NB4 (cell line): ENCODE results near the gene SLFNL1.

Source experiments
- DNase-seq: peaks from one replicate; pipeline ENCODE4 v3.0.0; 2010; ENCODE audit warnings: low read depth
- H3K4me3 ChIP-seq: one replicate; pipeline ENCODE4 v1.5.1; 2011; ENCODE audit warnings: mild to moderate bottlenecking, low read depth, low read length, moderate library complexity
- CTCF ChIP-seq: IDR thresholded peaks from one replicate; pipeline ENCODE4 v1.5.1; 2012; ENCODE audit warnings: low read depth, low read length
- MAX ChIP-seq: IDR thresholded peaks from 2 replicates; pipeline ENCODE4 v1.6.1; 2011; ENCODE audit warnings: low read depth, low read length
- MYC ChIP-seq: IDR thresholded peaks from 2 replicates; pipeline ENCODE4 v1.6.1; 2011; ENCODE audit warnings: low read depth, low read length
- POLR2A ChIP-seq: IDR thresholded peaks from 2 replicates; pipeline ENCODE4 v1.6.1; 2011; ENCODE audit warnings: mild to moderate bottlenecking; ENCODE audit not compliant: insufficient read length; ENCODE audit errors: extremely low read depth

The SLFNL1 gene

GRCh38 chr1:41013024-41013423 is 8.5 kb downstream of the SLFNL1 start:
- DNase-seq = no peak
- H3K4me3 ChIP-seq = no peak overlapping the region
- no peak for TF ChIP-seq CTCF
- TF ChIP-seq MYC = no peak
- no peak for TF ChIP-seq POLR2A
- TF ChIP-seq MAX = no peak

GRCh38 chr1:41010345-41010744 is 11.2 kb downstream of the SLFNL1 start:
- DNase-seq = no peak
- no peak overlapping the region for H3K4me3 ChIP-seq
- TF ChIP-seq POLR2A = no peak
- no peak for TF ChIP-seq MYC
- no peak for TF ChIP-seq MAX
- TF ChIP-seq CTCF = no peak

- DNase-seq = no peak
- TF ChIP-seq POLR2A (no peak), CTCF (no peak), MYC (no peak), MAX (no peak)
- H3K4me3 ChIP-seq = no peak overlapping the region
Measured at GRCh38 chr1:41009466-41009865, 12.1 kb downstream of the SLFNL1 start.

GRCh38 chr1:41006942-41007865 is 14.3 kb downstream of the SLFNL1 start:
- TF ChIP-seq CTCF (no peak), MAX (no peak), MYC (no peak), POLR2A (no peak)
- H3K4me3 ChIP-seq = no peak overlapping the region
- DNase-seq = no peak

- H3K4me3 ChIP-seq = no peak overlapping the region
- no peak for DNase-seq
- TF ChIP-seq MYC = no peak
- TF ChIP-seq CTCF = no peak
- TF ChIP-seq POLR2A = no peak
- TF ChIP-seq MAX = no peak
Measured at GRCh38 chr1:41005876-41006275, 15.6 kb downstream of the SLFNL1 start.
